ENCODE measurements around the gene TMPRSS11F.

TMPRSS11F gene

GRCh38 chr4:68124262-68124661 lies 5.4 kb downstream of the TMPRSS11F start:
- Mint-ChIP-seq H3K27me3 (no peaks in the 10 kb centered on the region), H3K27ac (no peak overlapping the region), H3K4me3 (no peak overlapping the region), H3K4me1 (no peaks in the 10 kb centered on the region), H3K9me3 (no peaks in the 10 kb centered on the region)
- DNase-seq, result no peak
- ATAC-seq, result no peak

- no peak for DNase-seq
- no peaks in the 10 kb centered on the region for H3K9me3 Mint-ChIP-seq
- no peak for ATAC-seq
Observed at GRCh38 chr4:68123525-68123924, 6.1 kb downstream of the TMPRSS11F start.

GRCh38 chr4:68119921-68120320 lies 9.7 kb downstream of the TMPRSS11F start:
- DNase-seq, result no peak

More at GRCh38 chr4:68123525-68123924, 6.1 kb downstream of the TMPRSS11F start:
- Mint-ChIP-seq H3K27ac (no peak overlapping the region), H3K27me3 (no peaks in the 10 kb centered on the region), H3K4me1 (no peaks in the 10 kb centered on the region), H3K4me3 (no peak overlapping the region)

GRCh38 chr4:68110441-68110840 lies 19.2 kb downstream of the TMPRSS11F start:
- ATAC-seq, result no peak

More at GRCh38 chr4:68119921-68120320, 9.7 kb downstream of the TMPRSS11F start:
- H3K4me3 Mint-ChIP-seq, result no peak overlapping the region
- ATAC-seq, result no peak
- no peaks in the 10 kb centered on the region for H3K9me3 Mint-ChIP-seq
- H3K27me3 Mint-ChIP-seq, result no peaks in the 10 kb centered on the region
- H3K27ac Mint-ChIP-seq, result no peak overlapping the region
- no peaks in the 10 kb centered on the region for H3K4me1 Mint-ChIP-seq

GRCh38 chr4:68109868-68110267 lies 19.8 kb downstream of the TMPRSS11F start:
- DNase-seq (no peak), ATAC-seq (no peak)
- H3K4me1 Mint-ChIP-seq, result no peaks in the 10 kb centered on the region
- H3K4me3 Mint-ChIP-seq, result no peak overlapping the region
- no peaks in the 10 kb centered on the region for H3K27me3 Mint-ChIP-seq
- peaks cover 0 to 5% of the 10 kb centered on the region in 2 donors for H3K9me3 Mint-ChIP-seq
- no peak overlapping the region for H3K27ac Mint-ChIP-seq

More at GRCh38 chr4:68110441-68110840, 19.2 kb downstream of the TMPRSS11F start:
- no peak for DNase-seq
- no peak overlapping the region for H3K27ac Mint-ChIP-seq
- no peak overlapping the region for H3K4me3 Mint-ChIP-seq
- no peaks in the 10 kb centered on the region for H3K4me1 Mint-ChIP-seq
- peaks cover 0 to 5% of the 10 kb centered on the region in 2 donors for H3K9me3 Mint-ChIP-seq
- H3K27me3 Mint-ChIP-seq, result no peaks in the 10 kb centered on the region

- H3K4me3 Mint-ChIP-seq, result no peak overlapping the region
- H3K27ac Mint-ChIP-seq, result no peak overlapping the region
- DNase-seq (no peak), ATAC-seq (peak; percentile 33)
- peaks cover 6 to 18% of the 10 kb centered on the region in 2 donors for H3K9me3 Mint-ChIP-seq
- H3K4me1 Mint-ChIP-seq, result no peaks in the 10 kb centered on the region
- H3K27me3 Mint-ChIP-seq, result peaks cover 1% of the 10 kb centered on the region
Observed at GRCh38 chr4:68082758-68083157, 46.9 kb downstream of the TMPRSS11F start.

- H3K4me3 Mint-ChIP-seq, result no peak overlapping the region
- peaks cover 0 to 8% of the 10 kb centered on the region in 2 donors for H3K9me3 Mint-ChIP-seq
- ATAC-seq, result no peak
Observed at GRCh38 chr4:68079928-68080327, 49.7 kb downstream of the TMPRSS11F start.

GRCh38 chr4:68077737-68078136 lies 51.9 kb downstream of the TMPRSS11F start:
- Mint-ChIP-seq H3K27me3 (peaks cover 5% of the 10 kb centered on the region), H3K9me3 (peaks cover 0 to 8% of the 10 kb centered on the region in 2 donors), H3K4me3 (no peak overlapping the region), H3K4me1 (no peaks in the 10 kb centered on the region), H3K27ac (no peak overlapping the region)
- ATAC-seq, result no peak
- no peak for DNase-seq

More at GRCh38 chr4:68079928-68080327, 49.7 kb downstream of the TMPRSS11F start:
- H3K4me1 Mint-ChIP-seq, result no peaks in the 10 kb centered on the region
- H3K27ac Mint-ChIP-seq, result no peak overlapping the region
- DNase-seq, result no peak
- H3K27me3 Mint-ChIP-seq, result peaks cover 5% of the 10 kb centered on the region

- Mint-ChIP-seq H3K27me3 (peaks cover 5% of the 10 kb centered on the region), H3K4me1 (no peaks in the 10 kb centered on the region), H3K9me3 (peaks cover 0 to 8% of the 10 kb centered on the region in 2 donors), H3K27ac (no peak overlapping the region), H3K4me3 (no peak overlapping the region)
- DNase-seq (no peak), ATAC-seq (no peak)
Observed at GRCh38 chr4:68077301-68077700, 52.4 kb downstream of the TMPRSS11F start.

- no peak overlapping the region for H3K27ac Mint-ChIP-seq
- peaks cover 0 to 8% of the 10 kb centered on the region in 2 donors for H3K9me3 Mint-ChIP-seq
- H3K27me3 Mint-ChIP-seq, result peaks cover 5% of the 10 kb centered on the region
- ATAC-seq (no peak), DNase-seq (no peak)
- H3K4me1 Mint-ChIP-seq, result no peaks in the 10 kb centered on the region
- H3K4me3 Mint-ChIP-seq, result no peak overlapping the region
Observed at GRCh38 chr4:68076194-68076593, 53.5 kb downstream of the TMPRSS11F start.

GRCh38 chr4:68074397-68074796 lies 55.3 kb downstream of the TMPRSS11F start:
- no peak overlapping the region for H3K27ac Mint-ChIP-seq
- H3K4me3 Mint-ChIP-seq, result no peak overlapping the region
- H3K27me3 Mint-ChIP-seq, result peaks cover 5% of the 10 kb centered on the region
- H3K9me3 Mint-ChIP-seq, result peaks cover 0 to 8% of the 10 kb centered on the region in 2 donors
- ATAC-seq, result no peak
- no peaks in the 10 kb centered on the region for H3K4me1 Mint-ChIP-seq
- DNase-seq, result no peak

- ATAC-seq (no peak), DNase-seq (no peak)
- H3K4me3 Mint-ChIP-seq, result no peak overlapping the region
- H3K9me3 Mint-ChIP-seq, result no peaks in the 10 kb centered on the region
- no peak overlapping the region for H3K27ac Mint-ChIP-seq
- no peaks in the 10 kb centered on the region for H3K27me3 Mint-ChIP-seq
- no peaks in the 10 kb centered on the region for H3K4me1 Mint-ChIP-seq
Observed at GRCh38 chr4:68070302-68070701, 59.4 kb downstream of the TMPRSS11F start.

- Mint-ChIP-seq H3K27ac (no peak overlapping the region), H3K27me3 (no peaks in the 10 kb centered on the region), H3K9me3 (no peaks in the 10 kb centered on the region), H3K4me1 (no peaks in the 10 kb centered on the region), H3K4me3 (no peak overlapping the region)
- ATAC-seq (no peak), DNase-seq (no peak)
Observed at GRCh38 chr4:68062501-68062900, 67.2 kb downstream of the TMPRSS11F start.

GRCh38 chr4:68038272-68038671 lies 91.4 kb downstream of the TMPRSS11F start:
- ATAC-seq (no peak), DNase-seq (no peak)
- Mint-ChIP-seq H3K9me3 (no peaks in the 10 kb centered on the region), H3K4me1 (no peaks in the 10 kb centered on the region), H3K27me3 (no peaks in the 10 kb centered on the region), H3K4me3 (no peak overlapping the region), H3K27ac (no peak overlapping the region)

- Mint-ChIP-seq H3K9me3 (no peaks in the 10 kb centered on the region), H3K4me3 (no peak overlapping the region), H3K4me1 (peaks cover 4% of the 10 kb centered on the region), H3K27me3 (no peaks in the 10 kb centered on the region), H3K27ac (no peak overlapping the region)
- ATAC-seq, result no peak
- no peak for DNase-seq
Observed at GRCh38 chr4:68021185-68021584, 108.5 kb downstream of the TMPRSS11F start.

- no peaks in the 10 kb centered on the region for H3K27me3 Mint-ChIP-seq
- H3K4me1 Mint-ChIP-seq, result no peaks in the 10 kb centered on the region
- no peak overlapping the region for H3K27ac Mint-ChIP-seq
- DNase-seq (no peak), ATAC-seq (no peak)
- H3K9me3 Mint-ChIP-seq, result peaks cover 0 to 2% of the 10 kb centered on the region in 2 donors
- no peak overlapping the region for H3K4me3 Mint-ChIP-seq
Observed at GRCh38 chr4:68011684-68012083, 118.0 kb downstream of the TMPRSS11F start.
